A549 (cell line): Measurements from ENCODE around the gene COL24A1. TPM values are rescaled to one million over a fixed set of nuclear protein-coding genes. Genes with fewer than 3 reads are reported as not detected.

Experiments used
- ATAC-seq, 2 experiments: fragments of 200-7000 bp in 1 of 2; fragments of >200 bp in 1 of 2; cut with Nextera tagmentation in 1 of 2; cut with Tn5 transposase in 1 of 2; 3 replicates each; pipeline versions ENCODE4 v1.8.0 to v1.9.1; 2018 to 2020; ENCODE audit warnings: mild to moderate bottlenecking in 1 of 2, moderate library complexity in 1 of 2
- CTCF ChIA-PET: fragments of 300-600 bp; sonication (Branson Sonifier 250); formaldehyde crosslinking; extraction: SDS; loops from one replicate; lab custom pipeline; 2021; ENCODE audit warnings: antibody characterized with exemption, inconsistent platforms; lab: Yijun Ruan, JAX
- POLR2A ChIA-PET: fragments of 350-600 bp; formaldehyde crosslinking; extraction: SDS; loops from one replicate; lab custom pipeline; 2021; ENCODE audit warnings: antibody characterized with exemption, inconsistent platforms; lab: Yijun Ruan, JAX
- DNase-seq, 2 experiments: peaks; one replicate each; pipeline versions ENCODE4 v3.0.0 to v3.0.0-alpha.2; 2011 to 2016; ENCODE audit warnings: low read depth in 1 of 2, low spot score in 1 of 2
- FAIRE-seq: peaks from 2 replicates; lab custom pipeline; 2011; peaks lifted over from hg19 to GRCh38; lab: Jason Lieb, UNC
- H3K27ac ChIP-seq, 2 experiments: fragments of >200 bp; sonication (Bioruptor Twin); formaldehyde crosslinking; 3 replicates each; pipeline ENCODE4 v1.5.1; 2016 to 2017
- H3K4me1 ChIP-seq: fragments of >200 bp; sonication (Bioruptor Twin); formaldehyde crosslinking; 3 replicates; pipeline ENCODE4 v1.6.1; 2016
- H3K4me2 ChIP-seq: fragments of >200 bp; sonication (Bioruptor Twin); formaldehyde crosslinking; 3 replicates; pipeline ENCODE4 v1.6.1; 2016
- H3K4me3 ChIP-seq: fragments of >200 bp; sonication (Bioruptor Twin); formaldehyde crosslinking; 3 replicates; pipeline ENCODE4 v1.5.1; 2016
- H3K9me3 ChIP-seq: fragments of >200 bp; sonication (Bioruptor Twin); formaldehyde crosslinking; 3 replicates; pipeline ENCODE4 v1.6.1; 2016
- BHLHE40 ChIP-seq: IDR thresholded peaks from 2 replicates; pipeline ENCODE4 v1.6.1; 2012; ENCODE audit warnings: low read depth, low read length, inconsistent platforms
- CBX8 ChIP-seq: fragments of 200-600 bp; sonication (generic); IDR thresholded peaks from 2 replicates; pipeline ENCODE4 v1.6.1; 2016
- CHD2 ChIP-seq: fragments of 150-350 bp; IDR thresholded peaks from 2 replicates; pipeline ENCODE4 v1.6.1; 2014; ENCODE audit warnings: low read length; ENCODE audit not compliant: partially characterized antibody
- EHF ChIP-seq: fragments of 250-450 bp; sonication (Bioruptor Pico); IDR thresholded peaks from 2 replicates; pipeline ENCODE4 v1.5.0; 2020; ENCODE audit warnings: mild to moderate bottlenecking
- EP300 ChIP-seq, 2 experiments: fragments of >200 bp; sonication (Bioruptor Twin); formaldehyde crosslinking; IDR thresholded peaks; 2 replicates in 1 of 2; 3 replicates in 1 of 2; pipeline ENCODE4 v1.6.1; 2016 to 2017
- GATA3 ChIP-seq: IDR thresholded peaks from 2 replicates; pipeline ENCODE4 v1.6.1; 2012; ENCODE audit warnings: borderline replicate concordance
- HDAC2 ChIP-seq: fragments of 200-600 bp; sonication (generic); IDR thresholded peaks from 2 replicates; pipeline ENCODE4 v1.6.1; 2016
- HOXB13 ChIP-seq: fragments of 250-450 bp; sonication (Bioruptor Pico); IDR thresholded peaks from 2 replicates; pipeline ENCODE4 v1.5.0; 2020; ENCODE audit warnings: low read depth, mild to moderate bottlenecking, moderate library complexity
- KDM1A ChIP-seq: fragments of 200-600 bp; sonication (generic); IDR thresholded peaks from 2 replicates; pipeline ENCODE4 v1.6.1; 2016; ENCODE audit warnings: low read depth, mild to moderate bottlenecking
- KDM5A ChIP-seq: fragments of 200-600 bp; sonication (generic); IDR thresholded peaks from 2 replicates; pipeline ENCODE4 v1.6.1; 2016; ENCODE audit warnings: antibody characterized with exemption, mild to moderate bottlenecking
- MAFK ChIP-seq: fragments of 450-650 bp; IDR thresholded peaks from 2 replicates; pipeline ENCODE4 v1.6.1; 2014; ENCODE audit not compliant: partially characterized antibody
- RARB ChIP-seq: fragments of 250-450 bp; sonication (Bioruptor Pico); IDR thresholded peaks from 2 replicates; pipeline ENCODE4 v1.8.0; 2021; ENCODE audit warnings: mild to moderate bottlenecking, moderate library complexity
- RFX5 ChIP-seq: fragments of 450-650 bp; IDR thresholded peaks from 2 replicates; pipeline ENCODE4 v1.7.1; 2014; ENCODE audit warnings: antibody characterized with exemption, mild to moderate bottlenecking, moderate library complexity
- ZC3H11A ChIP-seq: fragments of 450-650 bp; IDR thresholded peaks from 2 replicates; pipeline ENCODE4 v1.6.1; 2014; ENCODE audit warnings: antibody characterized with exemption, mild to moderate bottlenecking
- ZNF302 ChIP-seq: fragments of 250-450 bp; sonication (Bioruptor Pico); IDR thresholded peaks from 2 replicates; pipeline ENCODE4 v1.9.0; 2021; ENCODE audit warnings: inconsistent platforms, mild to moderate bottlenecking, moderate library complexity
- ZSCAN20 ChIP-seq: fragments of 250-450 bp; sonication (Bioruptor Pico); IDR thresholded peaks from 2 replicates; pipeline ENCODE4 v1.8.0; 2022; ENCODE audit warnings: mild to moderate bottlenecking, moderate library complexity
- WGBS: methylation state at CpG from one replicate; pipeline ENCODE4 v1.1.6; 2017; ENCODE audit errors: missing lambda C conversion rate; 5-methylcytosine and 5-hydroxymethylcytosine counted together
- polyA plus RNA-seq, 4 experiments: library from polyadenylated mRNA; depleted of rRNA in 3 of 4; stranded (reverse); fragments of >200 nt; fragmentation: RNase III in 1 of 4; extraction: RNeasy Plus Mini Kit Qiagen cat#74134 plus additional on column Dnase treatment in 1 of 4; gene quantifications; 2 replicates in 3 of 4; 3 replicates in 1 of 4; pipeline ENCODE4 v1.2.3, GENCODE V29; 2011 to 2017
- TF ChIP-seq, protein P1 (sequence below): IDR thresholded peaks from 2 replicates; pipeline ENCODE4 v1.6.1; 2012
- TF ChIP-seq, protein P2 (sequence below): fragments of 250-450 bp; sonication (Bioruptor Pico); IDR thresholded peaks from 2 replicates; pipeline ENCODE4 v1.5.0; 2021; ENCODE audit warnings: mild to moderate bottlenecking, moderate library complexity, borderline replicate concordance
- TF ChIP-seq, protein P3 (sequence below): fragments of 150-350 bp; IDR thresholded peaks from 2 replicates; pipeline ENCODE4 v1.6.1; 2014; ENCODE audit warnings: low read depth, mild to moderate bottlenecking, low read length
- TF ChIP-seq, protein P4 (sequence below): IDR thresholded peaks from 2 replicates; pipeline ENCODE4 v1.6.1; 2012; ENCODE audit warnings: low read depth, borderline replicate concordance
- TF ChIP-seq, protein P5 (sequence below): fragments of 250-450 bp; sonication (Bioruptor Pico); IDR thresholded peaks from 2 replicates; pipeline ENCODE4 v1.5.0; 2020; ENCODE audit warnings: low read depth, mild to moderate bottlenecking, moderate library complexity

Gene COL24A1
- polyA plus RNA-seq, 2 of the 4 experiments (the other 2 are of a cell fraction), result 0.03 to 0.13 TPM

DNA sequence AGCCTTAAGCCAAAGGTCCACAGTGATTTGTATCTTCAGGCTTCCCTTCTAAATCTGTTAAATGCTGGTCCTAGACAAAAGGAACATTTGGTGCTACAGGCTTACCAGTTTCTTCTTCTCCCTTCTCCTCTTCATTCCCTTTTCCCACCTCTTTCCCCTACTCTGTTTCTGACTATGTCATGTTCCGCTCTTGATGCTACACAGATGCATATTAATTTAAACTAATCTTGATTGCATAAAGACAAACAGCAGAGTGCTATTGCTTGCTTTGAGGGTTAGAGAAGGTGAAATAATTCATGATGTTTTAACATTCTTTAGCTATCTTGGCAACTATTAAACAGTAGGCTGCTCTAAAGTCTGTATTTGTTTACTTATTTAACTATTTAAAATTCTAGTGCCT lies 34.3 kb upstream of the COL24A1 start (continued):
- TF ChIP-seq, protein P1, sequence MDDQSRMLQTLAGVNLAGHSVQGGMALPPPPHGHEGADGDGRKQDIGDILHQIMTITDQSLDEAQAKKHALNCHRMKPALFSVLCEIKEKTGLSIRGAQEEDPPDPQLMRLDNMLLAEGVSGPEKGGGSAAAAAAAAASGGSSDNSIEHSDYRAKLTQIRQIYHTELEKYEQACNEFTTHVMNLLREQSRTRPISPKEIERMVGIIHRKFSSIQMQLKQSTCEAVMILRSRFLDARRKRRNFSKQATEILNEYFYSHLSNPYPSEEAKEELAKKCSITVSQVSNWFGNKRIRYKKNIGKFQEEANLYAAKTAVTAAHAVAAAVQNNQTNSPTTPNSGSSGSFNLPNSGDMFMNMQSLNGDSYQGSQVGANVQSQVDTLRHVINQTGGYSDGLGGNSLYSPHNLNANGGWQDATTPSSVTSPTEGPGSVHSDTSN, result no peak

DNA sequence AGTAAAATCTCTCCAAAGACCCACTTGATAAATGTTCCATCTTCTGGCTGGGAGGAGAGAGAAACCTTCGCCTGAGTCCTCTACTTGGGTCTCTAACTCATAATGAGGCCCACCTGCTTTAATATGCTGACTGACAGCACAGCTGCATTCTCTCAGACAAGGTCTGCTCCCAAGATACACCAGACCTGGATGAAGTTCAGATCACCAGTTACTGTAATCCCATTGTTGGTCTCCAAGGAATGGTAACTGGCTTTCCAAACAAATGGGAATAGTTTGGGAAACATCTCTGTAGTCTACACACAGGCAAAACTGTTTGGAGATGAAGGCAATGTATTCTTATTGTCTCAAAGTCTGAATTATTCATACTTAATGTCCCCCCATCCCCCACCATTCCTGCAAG lies 27.9 kb upstream of the COL24A1 start:
- no peak for ATAC-seq
- CTCF ChIA-PET, result no interaction called here
- WGBS, result 9% methylated on average over 1 of the region's 1 CpG

DNA sequence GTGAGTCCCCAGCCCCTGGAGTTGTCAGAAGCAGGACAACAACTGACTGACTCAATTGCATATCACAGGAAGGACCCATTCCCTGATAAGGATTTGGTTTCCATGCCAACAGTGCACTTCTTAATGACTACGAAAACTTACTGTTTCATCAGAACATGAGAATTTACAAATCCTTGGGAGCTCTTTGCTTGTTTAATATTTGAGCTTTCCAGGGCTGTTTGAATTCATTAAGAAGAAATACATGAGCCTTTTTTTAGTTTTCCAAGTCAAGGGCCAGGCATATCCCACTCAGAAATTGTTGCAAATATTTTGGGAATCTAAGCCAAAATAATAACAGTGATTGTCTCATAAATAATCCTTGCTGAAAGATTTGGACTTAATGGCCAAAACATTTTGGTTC lies 27.2 kb upstream of the COL24A1 start:
- no peak overlapping the region for H3K27ac ChIP-seq
- no peak overlapping the region for H3K4me2 ChIP-seq
- TF ChIP-seq ZNF302 (CRISPR knock-in tag) (no peak), MAFK (no peak), RARB (CRISPR knock-in tag) (no peak), HDAC2 (no peak), EHF (no peak), ZSCAN20 (CRISPR knock-in tag) (no peak), CHD2 (no peak), GATA3 (no peak), RFX5 (no peak), KDM5A (no peak), BHLHE40 (no peak), CBX8 (no peak), EP300 (IDR thresholded peaks at IDR 0.05) (no peak), KDM1A (no peak)
- TF ChIP-seq, protein P2, sequence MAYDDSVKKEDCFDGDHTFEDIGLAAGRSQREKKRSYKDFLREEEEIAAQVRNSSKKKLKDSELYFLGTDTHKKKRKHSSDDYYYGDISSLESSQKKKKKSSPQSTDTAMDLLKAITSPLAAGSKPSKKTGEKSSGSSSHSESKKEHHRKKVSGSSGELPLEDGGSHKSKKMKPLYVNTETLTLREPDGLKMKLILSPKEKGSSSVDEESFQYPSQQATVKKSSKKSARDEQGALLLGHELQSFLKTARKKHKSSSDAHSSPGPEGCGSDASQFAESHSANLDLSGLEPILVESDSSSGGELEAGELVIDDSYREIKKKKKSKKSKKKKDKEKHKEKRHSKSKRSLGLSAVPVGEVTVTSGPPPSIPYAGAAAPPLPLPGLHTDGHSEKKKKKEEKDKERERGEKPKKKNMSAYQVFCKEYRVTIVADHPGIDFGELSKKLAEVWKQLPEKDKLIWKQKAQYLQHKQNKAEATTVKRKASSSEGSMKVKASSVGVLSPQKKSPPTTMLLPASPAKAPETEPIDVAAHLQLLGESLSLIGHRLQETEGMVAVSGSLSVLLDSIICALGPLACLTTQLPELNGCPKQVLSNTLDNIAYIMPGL (CRISPR knock-in tag), result no peak
- TF ChIP-seq, protein P3, sequence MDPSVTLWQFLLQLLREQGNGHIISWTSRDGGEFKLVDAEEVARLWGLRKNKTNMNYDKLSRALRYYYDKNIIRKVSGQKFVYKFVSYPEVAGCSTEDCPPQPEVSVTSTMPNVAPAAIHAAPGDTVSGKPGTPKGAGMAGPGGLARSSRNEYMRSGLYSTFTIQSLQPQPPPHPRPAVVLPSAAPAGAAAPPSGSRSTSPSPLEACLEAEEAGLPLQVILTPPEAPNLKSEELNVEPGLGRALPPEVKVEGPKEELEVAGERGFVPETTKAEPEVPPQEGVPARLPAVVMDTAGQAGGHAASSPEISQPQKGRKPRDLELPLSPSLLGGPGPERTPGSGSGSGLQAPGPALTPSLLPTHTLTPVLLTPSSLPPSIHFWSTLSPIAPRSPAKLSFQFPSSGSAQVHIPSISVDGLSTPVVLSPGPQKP, result no peak
- TF ChIP-seq, protein P4, sequence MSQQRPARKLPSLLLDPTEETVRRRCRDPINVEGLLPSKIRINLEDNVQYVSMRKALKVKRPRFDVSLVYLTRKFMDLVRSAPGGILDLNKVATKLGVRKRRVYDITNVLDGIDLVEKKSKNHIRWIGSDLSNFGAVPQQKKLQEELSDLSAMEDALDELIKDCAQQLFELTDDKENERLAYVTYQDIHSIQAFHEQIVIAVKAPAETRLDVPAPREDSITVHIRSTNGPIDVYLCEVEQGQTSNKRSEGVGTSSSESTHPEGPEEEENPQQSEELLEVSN, result no peak
- ATAC-seq (no peak), DNase-seq (no peak), FAIRE-seq (no peak)
- no peaks in the 10 kb centered on the region for H3K4me1 ChIP-seq
- POLR2A ChIA-PET, result no interaction called here
- CTCF ChIA-PET, result no interaction called here
- WGBS, result 0% methylated on average over 1 of the region's 1 CpG
- H3K9me3 ChIP-seq, result no peaks in the 10 kb centered on the region
- no peak overlapping the region for H3K4me3 ChIP-seq

More for the DNA sequence above, 27.9 kb upstream of the COL24A1 start:
- Histone ChIP-seq H3K4me2 (no peak overlapping the region), H3K4me3 (no peak overlapping the region), H3K4me1 (no peaks in the 10 kb centered on the region), H3K9me3 (no peaks in the 10 kb centered on the region), H3K27ac (no peak overlapping the region)
- DNase-seq (no peak), FAIRE-seq (no peak)
- TF ChIP-seq, protein P5, sequence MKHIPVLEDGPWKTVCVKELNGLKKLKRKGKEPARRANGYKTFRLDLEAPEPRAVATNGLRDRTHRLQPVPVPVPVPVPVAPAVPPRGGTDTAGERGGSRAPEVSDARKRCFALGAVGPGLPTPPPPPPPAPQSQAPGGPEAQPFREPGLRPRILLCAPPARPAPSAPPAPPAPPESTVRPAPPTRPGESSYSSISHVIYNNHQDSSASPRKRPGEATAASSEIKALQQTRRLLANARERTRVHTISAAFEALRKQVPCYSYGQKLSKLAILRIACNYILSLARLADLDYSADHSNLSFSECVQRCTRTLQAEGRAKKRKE (CRISPR knock-in tag), result no peak
- TF ChIP-seq EHF, result no peak
- no peak for TF ChIP-seq ZC3H11A
- no peak for TF ChIP-seq HOXB13 (CRISPR knock-in tag)
- no peak for TF ChIP-seq MAFK
- no peak for TF ChIP-seq HDAC2
- POLR2A ChIA-PET, result no interaction called here
